ENCODE results near the gene FBXO27. TPM values are rescaled to one million over a fixed set of nuclear protein-coding genes. Genes with fewer than 3 reads are reported as not detected.
A peak's percentile ranks its signal among the peaks of the same experiment; 100 is the strongest.

Gene FBXO27
- total and polyA plus RNA-seq, 2 experiments from 2014 or later, result 6.2 to 13.7 TPM

- TF ChIP-seq ZNF462 (CRISPR knock-in tag; IDR thresholded peaks at IDR 0.05) (no peak), ZNF331 (CRISPR knock-in tag; IDR thresholded peaks at IDR 0.05; ENCODE audit: low read depth) (no peak), STAT1 (IDR thresholded peaks at IDR 0.05; ENCODE audit: unreplicated experiment) (no peak), EZH2 (IDR thresholded peaks at IDR 0.05; ENCODE audit: low read depth, unreplicated experiment) (no peak), POLR2AphosphoS5 (IDR thresholded peaks at IDR 0.05; ENCODE audit: low read depth) (no peak), CREB1 (CRISPR knock-in tag; IDR thresholded peaks at IDR 0.05; ENCODE audit: low read depth) (no peak)
Observed at GRCh38 chr19:39045506-39045905, 13.2 kb upstream of the FBXO27 start (continued).

- no peaks in the 10 kb centered on the region for H3K27me3 ChIP-seq (ENCODE audit: insufficient read depth)
- no peak overlapping the region for H3K4me3 ChIP-seq
- peak; percentile 89 for DNase-seq (ENCODE audit: low spot score)
- no peaks in the 10 kb centered on the region for H4K20me1 ChIP-seq (replicated peaks; ENCODE audit: insufficient read depth)
- H3K9me3 Mint-ChIP-seq, result peaks cover 4% of the 10 kb centered on the region; the same call in 2 of the 3 replicates
- no peaks in the 10 kb centered on the region for H3K79me2 ChIP-seq (replicated peaks; ENCODE audit: insufficient read depth)
- no peaks in the 10 kb centered on the region for H3K27me3 Mint-ChIP-seq (ENCODE audit: insufficient read depth, low read depth, poor library complexity)
- no peak overlapping the region for H3K27ac Mint-ChIP-seq
- H3K36me3 Mint-ChIP-seq (ENCODE audit: low read depth), result no peaks in the 10 kb centered on the region
- TF ChIP-seq REST (IDR thresholded peaks at IDR 0.05; ENCODE audit: unreplicated experiment), result no peak
- TF ChIP-seq CTCF (conservative IDR thresholded peaks at IDR 0.05; ENCODE audit: low read depth in 2 of 2), result peak; percentile 33 to 61
- no peak for TF ChIP-seq NANOG (IDR thresholded peaks at IDR 0.05; ENCODE audit: borderline replicate concordance)
- ATAC-seq, result peak; percentile 100
- H3K36me3 ChIP-seq (ENCODE audit: insufficient read depth), result no peaks in the 10 kb centered on the region
- peak overlapping the region; percentile 98 for H2AFZ ChIP-seq
- H3K4me3 Mint-ChIP-seq, result 0 out of 3 replicates have a peak overlapping the region, but pooled peaks have one; percentile 2
- peaks cover 9% of the 10 kb centered on the region for H3K4me1 ChIP-seq (ENCODE audit: insufficient read depth)
- no peak overlapping the region for H3K4me2 ChIP-seq
- H3F3A ChIP-seq (replicated peaks; ENCODE audit: low read depth), result no peaks in the 10 kb centered on the region
- H3K4me1 Mint-ChIP-seq, result peaks cover 10% of the 10 kb centered on the region; the same call in 2 of the 3 replicates
- no peaks in the 10 kb centered on the region for H3K9me2 ChIP-seq (ENCODE audit: insufficient read depth)
- no peak overlapping the region for H3K27ac ChIP-seq (ENCODE audit: low read depth)
Observed at GRCh38 chr19:39038098-39038497, 5.7 kb upstream of the FBXO27 start.

All from GM23338 (cell line).